HuH-7 (cell line): ENCODE measurements around the gene FOXM1.
"Not testable (repeated sequence)": the region's sequence is repeated elsewhere in the genome, so short reads cannot be mapped to it uniquely, and the experiment has no call there.

Experiments used
- DNase-seq: peaks from one replicate; pipeline ENCODE4 v3.0.0; 2011; ENCODE audit warnings: low spot score

Gene FOXM1

DNA sequence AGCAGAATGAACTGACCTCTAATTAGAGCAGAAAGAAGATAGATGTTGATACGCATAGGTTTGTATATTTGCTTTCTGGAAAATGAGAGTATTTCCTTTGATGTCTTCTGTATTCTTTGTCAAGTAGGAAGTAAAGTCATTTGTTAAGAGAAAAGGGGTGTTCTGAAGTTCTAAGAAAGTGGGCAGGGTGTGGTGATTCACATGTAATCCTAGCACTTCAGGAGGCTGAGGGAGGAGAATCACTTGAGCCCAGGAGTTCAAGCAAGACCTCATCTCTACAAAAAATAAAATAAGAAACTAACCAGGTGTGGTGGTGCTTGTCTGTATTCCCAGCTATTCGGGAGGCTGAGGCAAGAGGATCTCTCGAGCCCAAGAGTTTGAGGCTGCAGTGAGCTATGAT is 2.9 kb upstream of the FOXM1 start:
- no peak for DNase-seq

DNA sequence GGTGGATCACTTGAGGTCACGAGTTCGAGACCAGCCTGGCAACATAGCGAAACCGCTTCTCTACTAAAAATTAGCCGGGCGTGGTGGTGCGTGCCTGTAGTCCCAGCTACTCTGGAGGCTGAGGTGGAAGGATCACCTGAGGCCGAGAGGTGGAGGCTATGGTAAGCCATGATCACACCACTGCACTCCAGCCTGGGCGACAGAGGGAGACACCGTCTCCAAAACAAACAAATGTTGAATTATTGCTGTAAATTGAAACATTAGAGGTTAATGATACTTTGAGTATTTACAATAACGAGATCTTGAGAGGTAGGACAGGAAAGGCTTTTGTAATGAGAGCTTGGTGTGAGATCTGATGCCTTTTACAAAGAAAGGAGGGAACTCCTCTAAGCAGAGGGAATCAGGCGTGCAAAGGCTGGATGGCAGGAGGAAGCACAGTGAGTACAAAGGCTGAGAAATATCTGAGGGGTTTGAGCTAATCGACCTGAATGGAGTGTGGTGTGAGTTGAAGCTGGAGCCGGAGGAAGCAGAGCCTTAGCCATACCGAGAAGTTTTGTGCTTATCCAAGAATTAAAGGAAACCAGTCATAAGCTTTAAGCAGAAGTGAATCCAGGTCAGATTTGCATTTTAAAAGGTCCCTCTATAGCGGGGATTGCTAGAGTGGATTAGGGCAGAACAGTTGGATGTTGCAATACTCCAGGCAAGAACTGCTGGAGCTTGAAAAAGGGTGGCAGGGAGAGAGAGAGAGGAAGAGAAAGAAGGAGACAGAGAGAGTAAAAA is 1.2 kb upstream of the FOXM1 start:
- no peak for DNase-seq

DNA sequence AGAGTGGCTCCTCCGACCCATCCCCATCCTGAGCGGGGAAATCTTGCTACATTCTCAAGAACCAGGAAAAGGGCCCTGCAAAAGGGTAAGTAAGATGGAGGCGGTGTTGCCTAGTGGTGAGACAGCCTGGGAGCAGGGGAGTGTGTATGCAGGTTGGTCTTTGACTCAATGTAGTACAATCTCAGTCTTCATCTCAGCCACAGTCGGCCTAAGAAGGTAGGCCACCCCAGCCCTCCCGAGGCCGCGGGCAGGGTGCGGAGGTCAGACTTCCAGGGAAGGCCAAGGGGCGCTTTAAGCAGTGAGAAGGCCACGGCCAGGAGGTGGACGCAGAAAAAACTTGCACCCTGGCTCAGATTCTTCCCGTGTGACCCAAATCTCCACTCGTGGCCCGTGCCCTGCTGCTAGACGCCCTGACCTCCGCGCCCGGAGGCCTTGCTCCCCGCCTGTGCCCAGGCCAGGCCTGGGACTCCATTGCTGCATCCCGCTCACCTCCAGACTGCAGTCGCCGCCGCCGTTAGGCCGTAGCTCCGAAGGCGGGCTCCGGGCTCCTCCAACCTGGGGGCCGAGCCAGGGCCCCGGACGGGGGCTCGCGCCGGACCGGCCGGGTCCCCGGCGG is 435 bp downstream of the FOXM1 start:
- DNase-seq = peak; percentile 30

DNA sequence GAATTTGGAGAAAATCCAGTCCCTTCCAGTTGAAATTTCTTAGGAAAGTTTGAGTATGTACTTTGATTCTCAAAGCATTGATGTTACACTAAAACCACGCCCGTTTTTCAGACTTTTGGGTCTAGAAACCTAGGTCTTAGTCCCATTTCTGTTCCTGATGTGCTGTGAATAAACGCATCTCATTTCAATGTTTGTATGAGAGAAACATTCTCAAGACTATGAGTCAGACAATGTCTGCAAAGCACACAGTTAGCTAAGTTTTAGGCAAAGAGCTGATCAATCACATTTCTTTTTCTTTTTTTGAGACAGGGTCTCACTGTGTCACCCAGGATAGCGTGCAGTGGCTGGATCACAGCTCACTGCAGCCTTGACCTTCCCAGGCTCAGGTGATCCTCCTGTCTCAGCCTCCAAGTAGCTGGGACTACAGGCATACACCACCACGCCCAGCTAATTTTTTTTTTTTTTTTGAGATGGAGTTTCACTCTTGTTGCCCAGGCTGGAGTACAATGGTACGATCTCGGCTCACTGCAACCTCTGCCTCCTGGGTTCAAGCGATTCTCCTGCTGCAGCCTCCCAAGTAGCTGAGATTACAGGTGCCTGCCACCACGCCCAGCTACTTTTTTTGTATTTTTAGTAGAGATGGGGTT is 7.9 kb downstream of the FOXM1 start:
- DNase-seq = not testable (repeated sequence)

DNA sequence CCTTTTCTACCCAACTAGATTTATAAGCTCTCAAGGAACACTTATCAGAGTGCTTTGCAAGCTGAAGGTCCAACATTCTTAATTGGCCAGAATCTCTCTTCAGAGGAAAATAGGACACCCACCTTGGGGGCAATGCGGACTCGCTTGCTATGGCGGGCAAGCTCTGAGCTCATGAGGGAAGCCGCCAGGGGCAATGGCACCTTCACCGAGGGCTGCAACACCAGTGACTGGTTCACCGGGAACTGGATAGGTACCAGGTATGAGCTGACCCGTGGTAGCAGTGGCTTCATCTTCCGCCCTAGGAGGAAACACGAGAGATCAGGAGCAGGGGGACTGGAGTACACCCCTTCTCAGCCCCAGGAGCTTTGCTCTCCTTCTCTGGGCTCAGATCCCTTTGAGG is 12.8 kb downstream of the FOXM1 start:
- DNase-seq = no peak

DNA sequence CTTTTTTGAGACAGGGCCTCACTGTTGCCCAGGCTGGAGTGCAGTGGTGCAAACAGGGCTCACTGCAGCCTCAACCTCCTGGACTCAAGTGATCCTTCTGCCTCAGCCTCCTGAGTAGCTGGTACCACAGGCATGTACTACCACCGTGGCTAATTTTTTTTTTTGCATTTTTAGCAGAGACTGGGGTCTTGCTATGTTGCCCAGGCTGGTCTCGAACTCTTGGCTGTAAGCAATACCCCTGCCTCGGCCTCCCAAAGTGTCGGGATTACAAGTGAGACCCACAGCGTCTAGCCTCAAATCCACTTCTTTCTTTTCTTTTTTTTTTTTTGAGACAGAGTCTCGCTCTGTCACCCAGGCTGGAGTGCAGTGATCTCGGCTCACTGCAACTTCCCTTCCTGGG is 13.6 kb downstream of the FOXM1 start:
- not testable (repeated sequence) for DNase-seq

DNA sequence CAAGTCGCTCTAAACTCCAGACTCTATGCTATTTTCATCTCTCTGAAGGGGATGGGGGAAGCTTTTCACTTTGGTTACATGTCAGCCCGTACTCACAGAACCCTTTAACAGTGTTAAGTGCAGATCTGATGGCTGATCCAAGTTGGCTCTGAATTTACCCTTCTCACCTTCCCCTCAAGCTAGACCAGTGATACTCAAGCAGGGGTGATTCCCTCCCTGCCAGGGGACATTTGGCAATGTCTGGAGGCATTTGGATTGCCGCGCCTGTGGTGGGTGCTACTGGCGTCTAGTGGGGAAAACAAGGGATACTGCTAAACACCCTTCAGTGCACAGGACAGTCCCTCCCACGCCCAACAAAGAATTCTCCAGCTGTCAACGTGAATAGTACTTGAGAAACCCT is 14.1 kb downstream of the FOXM1 start:
- no peak for DNase-seq

DNA sequence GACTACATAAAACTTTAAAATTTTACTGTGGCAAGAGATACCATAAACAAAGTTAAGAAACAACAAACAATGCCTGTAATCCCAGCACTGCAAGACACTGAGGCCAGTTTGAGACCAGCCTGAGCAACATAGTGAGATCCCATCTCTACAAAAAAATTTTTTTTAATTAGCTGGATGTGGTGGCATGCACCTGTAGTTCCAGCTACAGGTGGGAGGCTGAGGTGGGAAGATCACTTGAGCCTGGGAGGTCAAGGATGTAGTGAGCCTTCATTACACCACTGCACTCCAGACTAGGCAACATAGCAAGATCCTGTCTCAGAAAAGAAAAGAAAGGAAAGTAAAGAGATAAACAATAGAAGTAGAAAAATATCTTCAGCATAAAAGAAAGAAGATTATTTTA is 16.8 kb downstream of the FOXM1 start:
- no peak for DNase-seq

DNA sequence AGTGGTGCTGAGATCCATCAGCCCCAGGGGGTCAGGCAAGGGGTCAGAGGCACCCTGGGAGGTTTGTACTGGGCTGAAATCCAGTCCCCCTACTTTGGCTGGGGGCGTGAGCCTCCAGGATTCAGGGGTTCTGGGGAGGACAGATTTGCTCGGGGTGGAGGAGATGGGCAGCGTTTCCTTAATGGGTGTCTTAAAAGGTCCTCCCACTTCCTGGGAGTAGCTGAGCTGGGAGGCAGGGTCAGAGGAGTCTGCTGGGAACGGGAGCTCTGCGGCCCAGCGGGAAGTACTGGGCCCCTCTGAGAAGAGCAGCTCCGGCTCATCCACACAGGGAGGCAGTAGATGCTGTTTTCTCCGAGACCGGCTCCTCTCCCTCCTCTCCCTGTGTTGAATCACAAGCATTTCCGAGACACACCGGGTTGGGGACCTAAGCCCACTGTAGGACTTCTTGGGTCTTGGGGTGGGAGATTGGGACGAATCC is 18.0 kb downstream of the FOXM1 start:
- DNase-seq = no peak

DNA sequence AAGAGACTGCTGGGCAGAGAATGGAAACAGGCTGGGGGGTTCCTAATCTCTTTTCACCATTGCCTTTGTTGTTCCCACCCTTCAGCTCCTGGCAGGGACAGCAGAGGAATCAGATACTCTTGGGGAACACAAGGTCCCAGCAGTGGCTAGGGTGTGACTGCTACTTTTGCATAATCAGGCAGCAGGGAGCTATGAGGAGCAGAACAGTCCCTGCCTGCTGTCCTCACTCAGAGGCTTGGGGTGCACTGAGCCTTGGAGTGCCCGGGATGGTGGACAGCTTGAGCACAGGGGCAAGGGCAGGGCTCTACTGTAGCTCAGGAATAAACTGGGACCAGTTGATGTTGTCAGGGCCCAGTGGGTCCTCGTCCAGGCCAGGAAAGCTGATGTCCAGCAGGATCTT is 18.6 kb downstream of the FOXM1 start:
- no peak for DNase-seq

DNA sequence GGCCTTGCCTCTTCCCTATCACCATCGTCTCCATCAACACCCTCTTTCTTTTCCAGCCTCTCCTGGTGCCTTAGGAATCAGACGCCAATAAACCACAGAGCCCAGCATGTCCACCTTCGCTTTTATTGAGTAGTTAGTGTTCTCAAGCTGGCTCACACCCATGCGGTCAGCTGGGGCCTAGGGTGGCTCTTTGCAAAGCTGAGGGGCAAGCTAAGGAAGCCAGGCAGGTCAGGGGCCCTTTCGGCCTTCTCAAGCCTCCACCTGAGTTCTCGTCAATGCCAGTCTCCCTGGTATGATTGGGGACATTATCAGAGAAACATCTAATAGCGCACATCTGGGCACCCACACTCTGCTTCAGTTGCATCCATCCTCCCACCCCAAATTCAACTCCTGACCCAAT is 19.4 kb downstream of the FOXM1 start:
- no peak for DNase-seq

DNA sequence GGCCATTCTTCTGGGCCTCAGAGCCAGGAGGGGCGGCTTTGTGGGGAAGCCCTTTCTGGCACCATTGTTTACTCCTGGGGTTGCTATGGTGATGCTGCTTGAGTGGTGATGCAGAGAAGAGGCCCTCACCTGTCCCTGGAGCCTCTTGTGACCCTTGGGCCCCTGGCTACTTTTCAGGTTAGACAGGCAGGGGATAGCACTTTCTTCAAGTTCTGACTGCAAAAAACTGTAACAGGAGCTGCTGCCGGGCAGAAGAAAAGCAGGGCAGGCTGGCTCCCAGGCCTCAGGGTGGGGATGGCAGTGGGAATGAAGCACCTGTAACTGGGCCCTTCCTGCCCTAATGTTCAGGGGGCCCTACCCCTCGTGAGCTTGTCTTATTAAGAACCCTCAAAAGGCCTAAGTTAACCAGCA is 19.9 kb downstream of the FOXM1 start, which contains the start of gene TEX52:
Gene TEX52, minus strand, starts transcription at position 19 of the 411 bp plus-strand sequence. Its CDS starts 13 bp downstream, at position 6.
- no peak for DNase-seq

DNA sequence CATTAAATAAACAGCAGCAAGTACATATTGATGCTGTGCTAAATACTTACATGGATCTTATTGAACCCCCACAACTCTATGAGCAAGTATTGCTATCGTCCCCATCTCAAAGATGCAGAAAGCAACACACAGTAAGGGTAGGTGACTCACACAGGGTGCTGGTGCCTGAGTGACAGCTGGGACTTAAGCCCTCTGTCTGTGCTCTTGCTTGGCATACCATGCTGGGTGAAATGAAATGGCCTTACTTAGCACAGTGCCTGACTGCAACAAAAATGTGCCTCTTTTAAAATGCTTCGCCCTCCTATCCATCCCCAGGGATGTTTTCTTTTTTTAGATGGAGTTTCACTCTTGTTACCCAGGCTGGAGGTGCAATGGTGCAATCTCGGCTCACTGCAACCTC is 20.9 kb downstream of the FOXM1 start:
- no peak for DNase-seq

DNA sequence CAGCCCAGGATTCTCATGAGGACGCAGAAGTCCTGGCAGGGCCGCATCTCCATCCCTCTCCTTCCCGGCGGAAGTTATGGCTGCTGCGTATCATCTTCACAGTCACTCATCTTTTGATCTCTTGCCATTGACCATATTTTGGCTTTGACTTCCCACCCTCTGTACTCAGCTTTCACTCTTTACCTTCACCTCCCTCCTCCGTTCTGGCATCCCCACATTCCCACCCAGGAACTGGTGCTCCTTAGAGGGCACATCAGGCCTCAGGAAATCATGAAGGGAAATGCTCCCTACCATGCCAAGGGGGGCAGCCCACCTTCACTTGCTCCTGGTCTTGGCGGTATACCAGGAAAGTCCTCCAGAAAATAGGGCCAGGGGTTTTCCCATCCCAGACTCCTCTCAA is 21.4 kb downstream of the FOXM1 start:
- no peak for DNase-seq

DNA sequence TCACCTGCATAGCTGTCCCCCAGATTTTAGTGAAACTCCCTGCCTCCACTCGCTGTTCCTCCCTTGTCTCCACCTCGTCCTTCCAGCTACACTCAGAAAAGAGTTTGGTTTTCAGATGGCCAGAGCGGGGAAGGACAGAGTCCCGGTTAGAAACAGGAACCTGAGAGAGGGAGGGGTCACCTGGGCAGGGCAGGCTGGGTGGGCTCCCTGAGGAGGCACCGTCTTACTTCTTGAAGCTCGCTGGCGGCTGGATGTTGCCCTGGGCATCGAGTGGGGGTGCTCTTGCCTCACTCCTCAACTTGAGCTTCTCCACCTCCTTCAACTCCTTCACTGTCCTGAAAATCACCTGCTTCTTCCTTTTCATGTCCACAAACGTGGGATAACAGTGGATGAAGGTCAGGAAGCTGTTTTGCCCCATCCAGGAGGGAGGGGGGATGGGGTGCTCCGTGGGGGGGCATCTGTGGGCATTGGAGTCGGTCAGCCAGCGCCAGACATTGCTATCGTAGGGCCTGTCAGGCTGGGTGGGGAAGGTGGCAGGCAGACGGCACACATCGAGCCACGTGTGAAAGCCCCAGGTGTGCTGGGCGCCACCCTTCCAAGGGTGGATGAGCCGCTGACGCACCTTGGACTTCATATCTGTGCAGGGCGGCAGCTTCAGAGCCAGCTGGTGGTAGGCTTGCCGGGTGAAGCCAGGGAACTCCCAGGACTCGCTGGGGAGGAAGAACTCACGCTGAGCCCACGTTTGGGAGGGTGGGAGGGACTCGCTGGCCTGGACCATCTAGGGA is 22.1 kb downstream of the FOXM1 start:
- DNase-seq = no peak

DNA sequence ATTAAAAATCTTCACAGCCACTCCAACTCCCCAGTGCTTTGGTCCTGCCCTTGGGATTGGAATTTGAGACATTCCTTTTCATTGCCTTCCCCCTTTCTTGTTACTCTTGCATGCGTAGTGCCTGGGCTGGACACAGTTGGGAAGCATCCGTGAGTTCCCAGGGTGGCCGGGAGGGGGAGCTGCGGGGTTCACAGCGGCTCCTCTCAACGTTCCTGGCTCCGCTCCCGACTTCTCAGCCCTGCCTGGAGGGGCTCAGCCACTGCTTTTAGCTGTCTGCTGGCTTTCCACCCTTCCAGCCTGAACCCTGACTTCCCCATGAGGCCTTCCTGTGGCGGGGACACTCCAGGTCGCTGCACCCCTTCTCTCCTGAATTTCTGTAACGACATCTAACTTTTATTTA is 23.3 kb downstream of the FOXM1 start:
- peak; percentile 90 for DNase-seq

DNA sequence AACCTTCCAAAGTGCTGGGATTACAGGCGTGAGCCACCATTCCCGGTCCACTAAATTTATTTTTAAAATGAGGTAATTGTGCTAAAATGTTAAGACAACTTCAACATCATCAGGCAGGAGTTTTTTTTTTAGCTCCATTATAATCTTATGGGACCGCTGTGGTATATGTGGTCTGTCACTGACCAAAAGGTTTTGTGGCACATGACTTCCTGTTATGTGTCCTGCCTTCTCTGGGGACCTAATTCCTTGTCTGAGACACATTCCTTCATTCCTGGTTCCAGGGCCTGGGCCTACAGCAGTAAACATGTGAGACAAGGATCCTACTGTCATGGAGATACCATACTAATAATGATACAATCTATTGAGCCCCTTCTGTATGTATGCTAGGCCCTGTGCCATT is 25.0 kb downstream of the FOXM1 start:
- no peak for DNase-seq

DNA sequence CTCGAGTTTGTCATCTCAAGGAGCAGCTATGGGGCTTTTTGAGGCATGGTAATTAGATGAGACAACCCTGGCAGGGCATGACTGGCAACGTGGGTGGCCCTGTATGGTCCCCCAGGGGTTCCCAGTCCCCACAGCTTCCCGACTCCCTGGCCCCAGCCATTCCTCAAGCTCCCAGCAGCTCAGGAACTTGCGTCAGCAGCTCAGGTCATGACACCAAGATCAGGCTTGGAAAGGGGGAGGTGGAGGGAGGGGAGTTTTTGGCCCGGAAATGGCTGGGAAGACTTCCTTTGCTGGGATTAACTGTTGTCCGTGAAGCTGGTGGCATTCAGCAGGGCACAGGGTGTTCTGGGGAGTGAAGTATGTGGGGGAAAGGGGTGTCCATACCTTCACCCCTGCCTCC is 31.7 kb downstream of the FOXM1 start:
- no peak for DNase-seq

DNA sequence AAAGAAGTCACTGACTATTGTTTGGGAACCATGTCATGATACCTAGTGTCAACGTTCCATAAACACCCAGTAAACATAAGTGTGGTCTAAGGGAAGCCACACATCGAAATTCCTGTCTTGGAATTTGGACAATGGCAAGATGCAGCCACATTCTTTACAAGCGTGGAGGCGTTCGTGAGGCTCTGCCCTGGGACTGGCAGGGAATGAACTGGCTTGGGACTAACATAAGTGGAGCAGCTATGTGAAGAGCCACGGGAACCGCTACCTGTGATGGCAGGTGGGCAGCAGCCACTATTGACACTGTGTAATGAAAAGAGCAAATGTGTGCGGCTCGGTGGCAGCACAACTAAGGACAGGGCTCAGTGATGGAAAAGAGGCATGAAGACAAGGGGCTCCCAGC is 32.2 kb downstream of the FOXM1 start:
- no peak for DNase-seq

DNA sequence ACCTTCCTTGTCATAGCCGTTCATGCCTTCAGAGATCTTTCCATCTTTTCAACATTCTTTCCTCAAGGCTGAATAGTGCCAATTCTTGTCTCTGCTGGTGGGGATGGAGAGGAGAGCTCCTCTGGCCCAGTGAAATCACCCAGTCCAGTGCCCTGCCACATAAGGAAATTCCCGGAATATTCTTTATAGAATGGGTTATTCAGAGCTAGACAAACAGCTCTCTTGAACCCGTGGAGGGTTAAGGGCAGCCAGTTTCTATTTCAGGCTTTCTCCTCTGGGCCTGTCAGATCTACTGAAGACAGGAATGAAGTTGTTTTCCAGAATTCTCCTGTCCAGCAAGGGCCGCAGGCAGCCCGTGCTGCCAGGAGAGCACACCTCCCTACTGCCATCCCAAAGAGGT is 34.0 kb downstream of the FOXM1 start:
- no peak for DNase-seq

DNA sequence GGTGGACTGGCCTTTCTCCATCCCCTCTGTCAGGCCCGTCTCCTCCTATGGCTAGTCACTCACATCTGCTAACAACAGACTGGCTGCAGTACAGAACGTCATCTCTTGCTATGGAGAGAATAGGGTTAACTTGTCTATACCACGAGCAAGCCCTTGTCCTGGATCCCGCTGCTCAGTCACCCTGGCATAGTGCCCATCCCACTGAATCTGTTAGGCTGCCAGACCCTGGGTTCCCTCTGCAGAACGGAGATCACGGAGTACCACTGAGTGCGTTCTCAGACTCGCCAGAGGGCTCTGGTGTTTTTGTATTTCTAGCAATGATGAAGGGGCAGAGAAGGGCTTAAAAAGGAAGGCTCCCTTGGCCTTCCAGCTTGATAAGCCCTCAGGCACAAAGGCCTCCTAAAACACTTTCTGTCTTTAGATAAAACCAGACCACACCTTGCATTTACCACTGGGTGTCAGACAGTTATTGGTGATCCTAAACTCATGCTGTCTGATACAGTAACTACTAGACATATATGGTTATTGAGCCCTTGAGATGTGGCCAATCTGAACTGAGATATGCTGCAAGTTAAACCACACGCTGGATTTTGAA is 35.8 kb downstream of the FOXM1 start:
- no peak for DNase-seq

DNA sequence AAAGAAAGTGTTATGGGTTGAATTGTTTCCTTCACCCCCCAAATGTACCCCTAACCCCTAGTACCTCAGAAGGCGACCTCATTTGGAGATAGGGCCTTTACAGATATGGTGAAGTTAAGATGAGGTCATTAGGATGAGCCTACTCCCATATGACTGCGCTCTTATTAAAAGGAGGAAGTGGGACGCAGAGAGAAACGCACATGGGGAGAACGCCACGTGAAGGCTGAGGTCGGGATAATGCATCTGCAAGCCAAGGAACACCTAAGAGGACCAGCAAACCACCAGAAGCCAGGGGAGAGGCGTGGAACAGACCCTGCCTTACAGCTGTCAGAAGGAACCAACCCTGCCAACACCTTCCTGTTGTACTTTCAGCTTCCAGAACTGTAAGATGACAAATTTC is 40.4 kb downstream of the FOXM1 start:
- no peak for DNase-seq
